ENCODE data around the gene PRDM16.

The PRDM16 gene

DNA sequence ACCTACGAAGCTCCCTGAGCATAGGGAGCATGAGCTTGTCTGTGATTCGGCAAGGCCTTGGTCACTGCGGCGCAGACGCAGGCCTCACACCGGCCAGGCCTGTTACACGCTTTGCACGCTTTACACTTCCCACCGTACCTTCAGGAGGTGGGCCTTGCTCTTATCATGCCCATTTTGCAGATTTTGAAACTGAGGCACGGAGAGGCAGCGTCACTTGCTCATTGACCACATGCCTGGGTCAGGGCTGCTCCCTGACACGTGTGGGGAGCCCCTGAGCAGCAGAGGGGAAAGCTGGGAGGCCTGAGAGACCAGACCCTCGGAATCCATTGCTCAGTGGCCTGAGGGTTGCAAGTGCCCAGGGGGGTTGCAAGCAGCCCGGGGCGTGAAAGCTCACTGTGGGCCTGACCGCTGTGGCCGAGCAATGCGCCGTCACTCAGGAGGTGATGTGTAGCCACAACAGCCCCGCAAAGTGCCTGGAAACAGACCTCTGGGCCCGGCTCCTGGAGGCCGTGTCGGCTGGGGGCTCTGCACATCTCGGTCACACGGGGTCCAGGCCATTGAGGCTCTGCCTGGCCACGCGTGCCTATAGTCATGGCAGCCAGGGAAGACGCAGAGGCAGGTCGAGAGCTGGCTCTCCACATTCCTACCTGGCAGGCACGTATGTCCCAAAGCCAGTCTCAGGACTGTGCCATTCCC lies 392.4 kb downstream of the PRDM16 start:
- no peak for DNase-seq

DNA sequence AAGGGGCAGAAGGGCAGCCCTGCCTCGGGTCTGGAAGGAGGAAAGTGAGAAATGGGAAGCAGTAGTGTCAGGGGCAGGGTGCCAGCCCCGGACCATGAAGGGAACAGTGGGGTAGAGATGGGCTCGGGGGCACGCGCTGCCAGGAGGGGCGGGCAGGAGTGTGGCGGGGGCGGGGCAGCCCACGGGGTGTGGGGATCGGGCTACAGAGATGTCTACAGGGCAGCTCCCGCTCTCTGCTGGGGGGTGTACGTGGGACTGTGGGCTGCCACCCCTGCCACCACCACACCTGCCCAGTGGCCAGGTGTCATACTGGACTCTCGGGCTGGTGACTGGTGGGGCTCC lies 392.9 kb downstream of the PRDM16 start:
- DNase-seq, result no peak

DNA sequence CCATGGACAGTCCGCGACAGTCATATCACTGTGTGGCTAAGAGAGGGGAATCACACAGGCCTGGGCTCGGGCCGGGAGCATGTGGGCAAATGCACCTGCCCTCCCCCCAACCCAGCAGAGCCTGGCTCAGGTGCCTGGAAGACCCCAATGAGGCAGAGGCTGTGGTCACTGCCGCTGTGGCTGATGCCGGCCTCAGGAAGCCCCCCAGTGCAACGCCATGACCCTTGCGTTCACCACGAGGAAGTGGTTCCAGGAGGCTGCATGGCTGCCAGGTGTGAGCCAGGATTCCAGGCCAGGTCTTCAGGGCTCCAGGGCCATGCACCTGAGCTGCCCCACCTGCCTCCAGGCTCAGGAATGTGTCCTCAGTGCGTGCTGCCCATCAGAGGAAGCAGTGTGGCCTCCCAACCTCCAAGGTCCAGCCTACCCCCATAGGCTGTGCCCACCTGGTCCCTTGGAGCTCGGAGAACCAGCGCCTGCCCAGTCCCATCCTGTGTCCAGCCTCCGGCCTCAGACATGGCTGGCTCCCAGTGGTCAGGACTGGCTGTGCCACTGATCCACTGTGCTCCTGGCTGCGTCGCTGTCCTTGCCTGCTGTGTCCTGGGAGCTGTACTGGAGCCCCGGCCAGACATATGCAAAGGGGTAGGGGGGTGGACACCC lies 393.5 kb downstream of the PRDM16 start:
- no peak for DNase-seq

DNA sequence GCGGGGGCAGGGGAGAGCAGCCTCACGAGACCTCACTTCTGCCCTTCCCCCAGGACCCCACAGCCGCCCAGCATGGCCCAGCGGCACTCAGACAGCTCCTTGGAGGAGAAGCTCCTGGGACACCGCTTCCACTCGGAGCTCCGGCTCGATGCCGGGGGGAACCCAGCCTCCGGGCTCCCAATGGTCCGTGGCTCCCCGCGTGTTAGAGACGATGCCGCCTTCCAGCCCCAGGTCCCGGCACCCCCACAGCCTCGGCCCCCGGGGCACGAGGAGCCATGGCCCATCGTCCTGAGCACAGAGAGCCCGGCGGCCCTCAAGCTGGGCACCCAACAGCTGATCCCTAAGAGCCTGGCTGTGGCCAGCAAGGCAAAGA lies 394.0 kb downstream of the PRDM16 start:
- DNase-seq, result no peak

DNA sequence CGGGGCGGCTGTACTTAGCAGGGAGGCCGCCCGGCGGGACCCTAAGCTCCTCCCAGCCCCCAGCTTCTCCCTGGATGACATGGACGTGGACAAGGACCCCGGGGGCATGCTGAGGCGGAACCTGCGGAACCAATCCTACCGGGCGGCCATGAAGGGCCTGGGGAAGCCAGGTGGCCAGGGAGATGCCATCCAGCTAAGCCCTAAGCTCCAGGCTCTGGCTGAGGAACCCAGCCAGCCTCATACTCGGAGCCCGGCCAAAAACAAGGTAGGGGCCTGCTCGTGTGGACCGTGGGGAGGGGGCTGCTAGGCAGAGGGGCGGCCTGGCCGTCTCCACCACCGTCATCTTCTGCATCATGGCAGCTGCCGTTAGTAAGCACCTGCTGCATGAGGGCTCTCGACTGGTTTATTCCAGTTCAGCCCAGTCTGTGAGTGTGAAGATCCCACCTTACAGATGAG lies 394.4 kb downstream of the PRDM16 start:
- DNase-seq, result no peak

DNA sequence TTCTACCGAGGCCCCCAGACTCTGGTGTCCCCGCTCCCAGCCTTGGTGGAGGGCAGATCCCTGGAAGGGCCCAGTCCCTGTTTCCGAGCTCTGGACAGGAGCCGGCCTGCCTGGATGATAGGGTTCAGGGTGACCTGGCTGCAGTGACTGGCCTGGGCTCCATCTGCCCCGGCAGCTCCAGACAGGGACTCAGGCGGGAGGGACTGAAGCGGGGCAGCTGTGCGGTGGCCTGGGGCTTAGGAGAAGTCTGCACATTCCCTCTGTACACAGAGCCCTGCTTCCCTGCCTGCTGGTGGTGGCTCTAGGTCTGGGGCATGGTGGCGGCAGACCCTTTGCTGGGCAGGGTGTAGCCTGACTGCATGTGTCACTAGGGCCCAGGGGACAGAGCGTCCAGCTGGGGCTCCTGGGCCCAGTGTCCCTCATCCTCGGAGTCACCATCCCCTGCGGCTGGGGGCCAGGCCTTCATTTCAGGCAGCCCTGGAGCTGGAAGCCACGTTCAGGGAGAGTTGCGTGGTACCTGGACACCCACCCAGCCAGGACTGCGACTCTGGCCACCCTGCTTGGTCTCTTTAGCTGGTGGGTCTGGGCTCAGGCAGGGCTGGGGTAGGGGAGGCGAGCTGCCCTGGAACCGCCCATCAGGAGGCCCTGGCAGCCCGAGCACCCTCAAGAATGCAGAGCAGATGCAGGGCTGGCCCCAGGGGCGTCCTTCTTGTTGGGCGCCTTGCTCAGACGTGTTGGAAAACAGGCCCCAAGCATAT lies 395.1 kb downstream of the PRDM16 start:
- DNase-seq, result no peak

DNA sequence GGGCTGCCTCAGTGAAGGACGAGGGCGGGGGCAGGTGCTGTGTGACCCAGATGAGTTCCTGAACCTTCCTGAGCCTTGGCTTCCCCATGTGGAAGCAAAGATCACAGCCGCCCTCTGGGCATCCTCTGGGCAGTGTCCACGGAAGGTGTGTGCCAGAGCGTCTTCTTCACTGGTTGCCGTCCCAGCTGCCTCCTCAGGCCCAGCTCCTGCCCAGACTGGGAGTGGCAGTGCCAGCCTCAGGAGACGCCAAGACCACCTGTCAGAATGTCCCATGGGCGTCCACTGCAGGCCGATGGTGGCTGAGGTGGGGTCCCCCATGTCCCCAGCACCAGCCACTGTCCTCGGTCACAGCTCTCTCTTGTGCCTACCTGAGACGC lies 395.6 kb downstream of the PRDM16 start:
- DNase-seq, result no peak

DNA sequence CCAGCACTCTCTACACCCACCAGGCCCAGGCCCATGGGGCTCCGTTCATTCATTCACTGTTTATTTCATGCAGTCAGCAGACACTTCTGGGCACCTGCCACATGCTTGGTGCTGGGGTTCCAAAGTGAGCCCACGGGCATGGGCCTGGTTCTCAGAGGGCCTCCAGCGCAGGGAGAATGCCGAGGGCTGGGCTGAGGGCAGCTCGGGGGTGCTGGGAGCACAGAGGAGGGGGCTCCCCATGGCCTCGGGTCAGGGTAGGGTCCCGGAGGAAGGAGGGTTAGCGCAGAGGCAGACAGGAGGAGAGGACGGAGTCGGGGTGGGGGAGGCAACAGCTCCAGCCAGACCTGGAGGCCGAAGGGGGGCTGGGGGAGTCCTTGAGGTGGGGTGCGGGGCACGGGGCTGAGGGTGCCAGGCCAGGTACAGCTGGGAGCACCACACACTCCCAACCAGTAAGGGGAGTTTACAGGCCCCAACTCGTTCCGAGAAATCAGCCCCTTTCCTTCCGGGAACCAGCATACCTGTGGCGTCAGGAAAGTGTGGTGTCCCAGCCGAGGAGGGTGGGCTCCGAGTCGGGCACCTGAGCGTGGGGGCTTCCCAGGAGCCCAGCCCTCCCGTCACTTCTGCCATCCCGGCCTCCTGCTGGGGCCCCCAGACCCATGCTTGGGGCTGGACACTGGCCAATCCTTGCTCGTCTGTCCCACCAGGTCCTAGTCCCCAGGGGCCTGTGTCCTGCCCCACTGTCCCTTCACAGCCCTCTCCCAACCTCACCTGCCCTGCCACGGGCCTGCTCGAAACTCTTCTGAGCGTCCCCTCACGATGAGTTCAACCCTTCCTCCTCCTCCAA lies 396.3 kb downstream of the PRDM16 start:
- no peak for DNase-seq

DNA sequence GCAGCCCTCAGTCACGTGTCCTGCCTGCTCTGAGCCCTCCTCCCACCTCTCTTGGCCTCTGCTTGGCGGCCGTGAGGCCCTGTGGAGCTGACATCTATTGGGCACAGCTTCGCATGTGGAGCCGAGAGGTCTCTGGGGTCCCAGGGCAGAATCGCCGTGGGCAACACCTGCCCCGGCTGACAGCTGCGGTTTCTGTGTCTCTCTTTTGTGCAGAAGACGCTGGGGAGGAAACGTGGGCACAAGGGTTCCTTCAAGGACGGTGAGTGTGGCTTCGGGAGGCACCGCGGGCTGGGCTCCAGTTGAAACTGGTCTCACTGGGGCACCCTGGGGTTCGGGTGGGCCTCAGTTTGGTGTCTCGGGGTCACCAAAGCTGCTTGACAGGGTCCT lies 396.9 kb downstream of the PRDM16 start:
- DNase-seq, result no peak

DNA sequence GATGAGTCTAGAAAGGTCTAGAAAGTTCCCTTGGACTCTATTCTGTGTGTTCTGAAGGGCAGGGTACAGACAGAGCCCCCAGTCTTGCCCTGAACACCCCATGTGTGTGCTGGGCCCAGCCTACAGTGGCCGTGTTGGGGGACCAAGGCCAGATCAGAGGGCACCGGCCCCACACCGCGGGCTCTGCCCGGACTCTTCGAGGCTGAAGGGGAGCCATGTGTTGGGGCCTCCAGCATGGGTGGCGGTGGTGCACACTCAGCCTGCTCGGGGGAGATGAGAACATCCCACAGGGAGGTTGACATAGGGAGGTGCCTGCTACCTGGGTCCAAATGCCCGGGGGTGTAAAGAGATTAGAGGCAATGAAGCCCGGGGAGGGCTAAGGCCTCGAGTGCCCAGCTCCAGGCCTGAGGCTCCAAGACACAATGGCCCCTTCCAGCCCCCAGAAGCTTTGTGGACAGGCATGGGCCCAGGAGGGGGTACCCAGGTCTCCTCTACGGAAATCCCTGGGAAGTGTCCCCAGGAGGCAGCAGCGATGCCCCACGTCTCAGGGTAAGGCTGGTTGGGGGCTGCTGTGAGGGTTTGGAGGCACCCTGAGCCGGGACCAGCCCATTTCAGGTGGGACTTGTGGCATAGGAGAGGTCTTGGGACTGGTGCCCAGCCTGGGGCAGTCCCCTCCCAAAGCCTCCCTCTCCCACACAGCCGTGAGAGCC lies 397.5 kb downstream of the PRDM16 start:
- no peak for DNase-seq

DNA sequence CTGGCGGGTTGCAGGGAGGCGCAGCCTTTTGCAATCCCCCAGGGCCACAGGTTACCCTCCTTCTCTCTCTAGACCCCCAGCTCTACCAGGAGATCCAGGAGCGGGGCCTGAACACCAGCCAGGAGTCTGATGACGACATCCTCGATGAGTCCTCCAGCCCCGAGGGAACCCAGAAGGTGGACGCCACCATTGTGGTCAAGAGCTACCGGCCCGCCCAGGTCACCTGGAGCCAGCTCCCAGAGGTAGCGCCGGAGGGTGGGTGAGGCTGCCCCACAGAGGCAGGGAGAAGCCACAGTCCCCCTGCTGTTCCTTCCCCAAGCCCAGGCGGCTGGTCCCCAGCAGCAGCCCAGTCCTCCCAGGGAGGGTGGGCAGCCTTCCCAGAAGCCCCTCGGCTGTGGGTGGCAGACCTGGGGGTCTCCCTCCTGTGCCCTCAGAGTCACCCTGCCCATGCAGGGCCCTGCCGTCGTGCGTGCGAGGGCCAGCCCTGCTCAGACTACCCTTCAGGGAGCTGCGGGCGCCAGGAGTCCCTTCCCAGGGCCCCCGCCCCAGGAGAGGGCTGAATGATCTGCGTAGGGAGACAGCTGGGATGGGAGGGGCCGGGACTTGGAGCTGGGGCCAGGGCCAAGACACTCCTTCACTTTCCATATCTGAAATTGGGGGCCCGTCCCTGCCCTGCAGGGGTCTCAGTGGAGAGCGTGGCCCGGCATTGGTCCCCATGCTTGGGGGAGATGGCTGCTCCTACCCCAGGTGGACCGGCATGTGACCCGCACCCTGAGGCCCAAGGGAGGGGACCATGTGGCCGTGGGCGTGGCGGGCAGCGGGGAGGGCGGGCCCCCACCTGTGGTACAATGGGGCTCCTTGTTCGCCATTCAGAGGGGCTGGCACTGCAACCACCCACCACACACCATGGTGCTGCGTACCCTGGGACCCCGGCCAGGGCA lies 398.4 kb downstream of the PRDM16 start:
- no peak for DNase-seq

DNA sequence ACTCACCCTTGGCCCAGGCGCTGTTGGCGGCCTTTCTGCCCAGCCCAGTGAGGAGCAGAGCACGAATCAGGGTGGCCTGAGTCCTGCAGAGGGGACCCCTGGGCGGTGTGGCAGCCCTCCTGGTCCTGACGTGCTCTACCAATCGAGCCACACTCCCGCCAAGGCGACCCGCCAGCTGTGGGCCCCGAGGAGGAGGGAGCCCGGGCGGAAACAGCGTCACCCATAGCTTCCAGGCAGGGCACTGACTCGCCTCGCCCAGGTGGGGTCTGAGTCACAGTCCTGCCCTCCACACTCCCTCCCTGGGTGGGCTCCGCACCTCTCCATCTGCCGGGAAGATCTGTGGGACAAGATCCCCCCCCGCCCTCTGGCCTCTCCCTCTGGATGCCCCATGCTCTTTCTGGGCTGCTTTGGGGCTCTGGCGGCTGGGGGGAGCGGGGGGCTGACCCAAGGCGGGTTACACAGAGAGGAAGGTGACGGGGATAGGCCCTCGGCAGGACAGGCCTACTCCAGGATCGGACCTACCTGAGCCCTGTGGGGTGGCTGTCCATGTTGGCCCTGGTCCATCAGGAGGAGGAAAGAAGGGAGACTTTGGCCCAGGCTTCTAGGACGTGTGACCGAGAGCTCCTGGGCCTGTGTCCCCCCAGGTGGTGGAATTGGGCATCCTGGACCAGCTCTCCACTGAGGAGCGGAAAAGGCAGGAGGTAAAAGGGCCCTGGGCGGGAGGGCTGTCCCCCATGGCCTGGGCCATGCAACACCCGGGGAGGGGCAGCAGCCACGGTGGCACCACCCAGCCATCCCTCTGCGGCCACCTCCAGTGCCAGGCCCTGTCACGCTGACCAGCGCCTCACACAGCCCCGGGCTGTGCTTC lies 399.5 kb downstream of the PRDM16 start:
- no peak for DNase-seq

DNA sequence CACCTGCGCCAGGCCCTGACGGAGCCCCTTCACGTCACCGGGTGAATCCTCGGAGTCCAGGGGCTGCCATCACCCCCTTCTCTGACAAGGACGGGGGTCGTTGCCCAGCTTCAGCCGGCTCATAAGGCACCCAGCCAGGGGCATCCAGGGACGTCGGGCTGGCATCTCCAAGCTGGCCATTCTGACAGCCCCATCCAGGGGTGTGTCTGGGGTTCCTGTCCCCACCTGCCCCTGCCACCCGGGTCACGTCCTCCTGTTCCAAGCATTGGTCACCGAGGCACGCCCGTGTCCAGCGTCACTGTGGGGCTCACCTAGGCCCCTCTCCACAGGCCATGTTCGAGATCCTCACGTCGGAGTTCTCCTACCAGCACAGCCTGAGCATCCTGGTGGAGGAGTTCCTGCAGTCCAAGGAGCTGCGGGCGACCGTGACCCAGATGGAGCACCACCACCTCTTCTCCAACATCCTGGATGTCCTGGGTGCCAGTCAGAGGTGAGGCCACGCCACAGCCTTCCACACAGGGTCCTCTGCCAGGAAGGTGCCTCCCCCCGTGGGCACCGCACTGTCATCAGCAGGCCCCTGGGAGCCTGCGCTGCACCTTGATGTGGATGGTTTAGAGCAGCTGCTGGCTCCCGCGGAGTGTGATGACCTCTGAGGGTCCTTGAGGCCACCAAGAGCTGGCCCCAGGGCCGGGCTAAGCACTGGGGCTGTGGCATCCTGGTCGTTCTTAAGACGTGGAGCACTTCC lies 400.3 kb downstream of the PRDM16 start:
- DNase-seq, result no peak

DNA sequence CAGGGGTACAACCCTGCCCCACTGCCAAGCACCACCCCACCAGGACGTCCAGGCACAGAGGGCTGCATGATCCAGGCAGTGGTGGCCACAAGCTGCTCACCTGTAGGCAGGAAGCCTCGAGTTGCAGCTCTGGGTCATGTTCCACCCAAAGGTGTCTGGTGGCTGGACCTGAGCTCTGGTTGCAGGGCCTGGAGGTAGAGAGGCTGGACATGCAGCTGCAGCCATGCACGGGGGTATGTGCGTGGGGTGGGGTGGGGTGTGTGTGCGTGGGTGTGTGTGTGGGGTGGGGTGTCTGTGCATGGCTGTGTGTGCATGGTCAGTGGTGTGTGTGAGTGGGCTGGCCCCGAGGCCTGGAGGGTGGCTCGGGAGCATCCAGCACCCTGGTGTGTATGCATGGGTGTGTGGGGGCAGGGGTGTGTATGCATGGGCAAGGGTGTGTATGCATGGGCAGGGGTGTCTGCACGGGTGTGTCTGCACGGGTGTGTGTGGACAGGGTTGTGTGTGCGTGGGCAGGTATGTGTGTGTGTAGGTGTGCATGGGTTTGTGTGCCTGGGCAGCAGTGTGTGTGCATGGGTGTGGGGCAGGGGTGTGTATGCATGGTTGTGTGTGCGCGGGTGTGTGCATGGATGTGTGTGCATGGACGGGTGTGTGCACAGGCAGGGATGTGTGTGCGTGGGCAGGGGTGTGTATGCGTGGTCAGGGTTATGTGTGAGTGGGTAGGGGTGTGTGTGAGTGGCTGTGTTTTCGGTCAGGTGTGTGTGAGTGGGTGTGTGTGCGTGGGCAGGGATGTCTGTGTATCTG lies 401.0 kb downstream of the PRDM16 start:
- DNase-seq, result no peak

DNA sequence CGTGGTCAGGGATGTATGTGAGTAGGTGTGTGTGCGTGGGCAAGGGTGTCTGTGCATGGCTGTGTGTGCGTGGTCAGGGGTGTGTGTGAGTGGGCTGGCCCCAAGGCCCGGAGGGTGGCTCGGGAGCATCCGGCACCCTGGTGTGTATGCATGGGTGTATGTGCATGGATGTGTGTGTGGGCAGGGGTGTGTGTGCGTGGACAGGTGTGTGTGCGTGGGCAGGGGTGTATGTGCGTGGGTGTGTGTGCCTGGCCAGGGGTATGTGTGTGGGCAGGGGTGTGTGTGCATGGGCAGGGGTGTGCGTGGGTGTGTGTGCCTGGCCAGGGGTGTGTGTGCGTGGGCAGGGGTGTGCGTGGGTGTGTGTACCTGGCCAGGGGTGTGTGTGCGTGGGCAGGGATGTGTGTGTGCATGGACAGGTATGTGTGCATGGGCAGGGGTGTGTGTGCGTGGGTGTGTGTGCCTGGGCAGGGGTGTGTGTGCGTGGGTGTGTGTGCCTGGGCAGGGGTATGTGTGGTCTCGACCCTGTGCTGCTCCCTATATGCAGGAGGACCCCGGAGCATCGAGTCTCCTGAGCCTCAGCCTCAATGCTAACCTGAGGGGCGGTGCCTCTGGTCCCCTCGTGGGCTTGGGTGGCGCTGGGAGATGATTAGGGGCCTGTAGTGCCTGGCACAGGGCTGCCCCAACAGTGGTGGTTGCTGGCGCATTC lies 401.8 kb downstream of the PRDM16 start:
- DNase-seq, result no peak

DNA sequence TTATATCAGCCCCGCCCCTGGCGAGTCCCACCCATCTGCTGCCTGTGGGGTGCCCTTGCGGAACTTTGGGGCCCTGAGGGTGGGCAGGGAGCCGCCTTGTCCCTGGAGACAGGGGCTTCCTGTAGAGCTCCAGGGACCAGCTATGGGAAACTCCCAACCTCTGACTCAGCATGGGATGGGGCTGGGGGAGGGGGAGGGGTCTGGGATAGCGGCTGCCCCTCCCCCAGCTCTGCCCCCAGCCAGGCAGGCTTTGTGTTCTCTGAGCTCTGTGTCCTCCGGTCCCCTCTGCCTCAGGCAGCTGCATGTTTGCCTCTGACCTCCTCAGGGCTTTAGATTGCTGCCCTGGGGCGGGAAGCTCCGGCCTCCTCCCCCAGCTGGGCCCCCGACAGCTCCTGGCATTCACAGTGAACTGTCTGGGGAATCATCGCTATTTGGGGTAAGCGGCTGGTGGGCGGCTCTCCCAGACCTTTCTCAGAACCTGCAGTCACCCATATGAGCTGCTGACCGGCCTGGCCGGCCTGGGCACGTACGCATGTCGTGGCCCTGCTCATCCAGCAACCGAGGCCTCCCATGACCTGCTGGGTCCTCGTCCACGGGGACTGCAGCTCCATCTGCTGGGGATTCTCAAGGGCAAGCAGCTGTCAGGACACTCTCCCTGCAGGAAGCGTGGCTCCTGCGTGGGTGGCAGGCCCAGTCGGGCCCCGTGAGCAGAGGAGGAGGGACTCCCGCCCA lies 402.5 kb downstream of the PRDM16 start:
- DNase-seq, result peak; percentile 73

DNA sequence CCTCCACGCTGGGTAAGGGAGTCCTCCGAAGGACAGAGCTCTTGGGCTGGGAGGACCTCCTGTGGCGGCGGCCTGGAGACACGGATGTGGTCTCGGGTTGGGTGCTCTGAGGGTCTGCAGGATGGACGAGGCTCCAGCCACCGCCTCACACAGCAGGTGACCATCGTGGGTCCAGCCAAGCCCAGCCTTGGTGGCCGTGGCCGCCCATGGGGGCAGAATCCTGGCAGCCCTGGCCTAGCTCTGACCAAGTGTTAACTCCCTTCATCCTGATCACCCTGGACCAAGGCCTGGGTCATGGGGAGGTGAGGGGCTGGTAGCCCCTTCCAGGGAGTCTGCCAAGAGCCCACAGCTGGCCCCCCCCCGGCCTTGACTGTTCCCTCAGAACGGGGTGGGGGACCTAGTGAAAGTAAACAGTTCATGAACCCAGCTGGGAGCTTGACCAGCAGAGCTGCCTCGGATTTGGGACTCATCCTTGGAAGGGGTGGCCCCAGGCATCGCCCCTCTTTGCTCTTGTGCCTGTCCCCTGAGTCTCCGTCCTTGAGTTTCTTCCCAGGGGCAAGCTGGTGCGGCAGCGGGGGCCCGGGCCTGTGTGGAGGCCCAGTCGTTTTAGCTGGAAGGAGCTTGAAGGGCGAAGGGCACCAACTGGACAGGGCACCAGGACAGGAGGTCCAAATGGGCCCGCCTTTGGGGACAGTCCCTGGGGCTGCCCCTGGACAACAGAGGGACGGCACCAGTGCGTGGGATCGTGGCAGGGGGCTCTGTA lies 403.3 kb downstream of the PRDM16 start:
- DNase-seq, result no peak

All from fibroblast of skin of right quadriceps (primary cell).